ENCODE data around the gene IMPACT.

IMPACT gene

GRCh38 chr18:24482821-24483220, 56.4 kb downstream of the IMPACT start:
- no peak for DNase-seq

- DNase-seq, result no peak
These were observed 59.2 kb downstream of the IMPACT start for GRCh38 chr18:24485681-24486080.

GRCh38 chr18:24486684-24487083, 60.2 kb downstream of the IMPACT start:
- no peak for DNase-seq

- DNase-seq, result peak; percentile 20 to 76 (median 64)
These were observed 62.5 kb downstream of the IMPACT start for GRCh38 chr18:24488824-24489493.

- DNase-seq, result peak; percentile 13 to 44 (median 31)
These were observed 64.1 kb downstream of the IMPACT start for GRCh38 chr18:24490539-24490938.

- DNase-seq, result no peak
These were observed 65.7 kb downstream of the IMPACT start for GRCh38 chr18:24491927-24492834.

GRCh38 chr18:24494586-24494985, 68.1 kb downstream of the IMPACT start:
- DNase-seq, result no peak

GRCh38 chr18:24497031-24497754, 70.7 kb downstream of the IMPACT start:
- no peak for DNase-seq

- DNase-seq, result no peak
These were observed 73.3 kb downstream of the IMPACT start for GRCh38 chr18:24499814-24500213.

GRCh38 chr18:24500217-24500616, 73.7 kb downstream of the IMPACT start:
- no peak for DNase-seq

GRCh38 chr18:24500766-24501165, 74.3 kb downstream of the IMPACT start:
- no peak for DNase-seq

GRCh38 chr18:24502667-24503523, 76.4 kb downstream of the IMPACT start:
- DNase-seq, result no peak
